IPS DF 4.7 (cell line): ENCODE data around the gene CEP170.
"Not testable (repeated sequence)": the region's sequence is repeated elsewhere in the genome, so short reads cannot be mapped to it uniquely, and the experiment has no call there.

ENCODE experiments used
- DNase-seq: peaks from one replicate; pipeline ENCODE4 v3.0.0-alpha.2; 2013; ENCODE audit warnings: low spot score; ENCODE audit errors: extremely low read depth

Gene CEP170

DNA sequence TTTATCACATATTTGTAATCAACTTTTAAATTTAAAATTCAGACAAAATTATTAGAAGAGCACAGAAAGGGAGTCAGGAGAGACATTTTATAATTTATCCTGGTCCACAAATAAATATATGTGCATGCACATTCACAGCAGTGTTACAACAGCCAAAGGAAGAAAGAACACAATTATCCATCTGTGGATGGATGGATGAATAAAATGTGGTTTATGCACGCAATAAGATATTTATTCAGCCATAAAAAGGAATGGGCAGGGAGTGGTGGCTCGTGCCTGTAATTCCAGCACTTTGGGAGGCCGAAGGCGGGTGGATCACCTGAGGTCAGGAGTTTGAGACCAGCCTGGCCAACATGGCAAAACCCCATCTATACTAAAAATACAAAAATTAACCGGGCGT, 77.3 kb downstream of the CEP170 start:
- not testable (repeated sequence) for DNase-seq

DNA sequence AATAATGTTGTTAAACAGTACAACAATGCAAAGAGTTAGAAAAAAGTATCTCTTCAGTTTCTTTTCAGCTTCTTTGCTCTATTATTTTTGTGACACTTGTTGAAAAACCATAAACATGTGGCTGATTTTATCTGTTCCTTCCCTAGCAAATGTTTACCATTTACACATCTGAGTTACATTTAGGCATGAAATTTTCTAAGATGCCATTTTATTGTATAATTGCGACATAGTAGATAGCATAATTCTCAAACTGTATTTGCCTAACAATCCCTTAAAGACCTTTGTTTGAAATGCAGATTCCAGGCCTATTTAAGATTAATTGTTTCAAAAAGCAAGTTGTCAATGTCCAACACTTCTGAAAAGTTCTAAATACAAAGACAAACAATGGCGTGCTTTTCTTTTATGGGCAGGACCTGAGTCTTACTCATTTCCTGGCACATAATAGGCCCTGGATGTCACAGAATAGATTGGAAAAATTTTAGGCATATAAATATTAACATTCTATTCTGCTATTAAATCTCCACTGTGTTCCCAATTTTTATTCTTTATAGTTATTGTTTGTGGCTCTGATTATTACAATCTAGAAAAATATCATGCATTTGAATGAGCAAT, 81.2 kb downstream of the CEP170 start:
- not testable (repeated sequence) for DNase-seq

- DNase-seq, result not testable (repeated sequence)
Measured at GRCh38 chr1:243164911-243165310, 90.2 kb downstream of the CEP170 start.

GRCh38 chr1:243150906-243151305, 104.2 kb downstream of the CEP170 start:
- DNase-seq, result not testable (repeated sequence)

- DNase-seq, result not testable (repeated sequence)
Measured at GRCh38 chr1:243149120-243149519, 106.0 kb downstream of the CEP170 start.

- not testable (repeated sequence) for DNase-seq
Measured at GRCh38 chr1:243147351-243147750, 107.7 kb downstream of the CEP170 start.

GRCh38 chr1:243140498-243140897, 114.6 kb downstream of the CEP170 start:
- not testable (repeated sequence) for DNase-seq

DNA sequence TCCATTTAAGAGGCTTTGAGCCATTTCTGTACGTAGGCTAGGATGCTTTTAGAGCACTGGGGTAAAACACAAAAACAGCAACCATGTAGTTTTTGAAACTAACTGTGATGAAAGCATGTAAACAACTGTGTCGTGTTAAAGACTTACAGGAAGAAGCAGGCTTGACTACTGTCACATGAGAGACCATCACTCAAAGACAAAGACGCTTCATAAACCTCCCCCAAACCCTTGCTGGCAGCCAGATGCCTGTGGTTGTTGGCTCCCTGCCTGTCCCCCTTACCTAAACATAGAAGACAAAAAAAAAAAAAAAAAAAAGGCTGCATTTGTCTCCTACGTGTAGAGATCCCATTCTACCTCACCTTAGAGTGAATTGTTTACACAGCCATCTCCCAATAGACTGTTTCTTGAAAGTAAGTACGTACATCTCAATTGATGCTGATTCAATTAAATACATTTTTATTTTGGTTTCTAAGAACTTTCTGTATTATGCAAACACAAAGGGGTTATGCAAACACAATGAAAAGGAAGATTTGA, 132.1 kb downstream of the CEP170 start:
- DNase-seq, result not testable (repeated sequence)

- DNase-seq, result not testable (repeated sequence)
Measured at GRCh38 chr1:243121939-243122338, 133.1 kb downstream of the CEP170 start.

DNA sequence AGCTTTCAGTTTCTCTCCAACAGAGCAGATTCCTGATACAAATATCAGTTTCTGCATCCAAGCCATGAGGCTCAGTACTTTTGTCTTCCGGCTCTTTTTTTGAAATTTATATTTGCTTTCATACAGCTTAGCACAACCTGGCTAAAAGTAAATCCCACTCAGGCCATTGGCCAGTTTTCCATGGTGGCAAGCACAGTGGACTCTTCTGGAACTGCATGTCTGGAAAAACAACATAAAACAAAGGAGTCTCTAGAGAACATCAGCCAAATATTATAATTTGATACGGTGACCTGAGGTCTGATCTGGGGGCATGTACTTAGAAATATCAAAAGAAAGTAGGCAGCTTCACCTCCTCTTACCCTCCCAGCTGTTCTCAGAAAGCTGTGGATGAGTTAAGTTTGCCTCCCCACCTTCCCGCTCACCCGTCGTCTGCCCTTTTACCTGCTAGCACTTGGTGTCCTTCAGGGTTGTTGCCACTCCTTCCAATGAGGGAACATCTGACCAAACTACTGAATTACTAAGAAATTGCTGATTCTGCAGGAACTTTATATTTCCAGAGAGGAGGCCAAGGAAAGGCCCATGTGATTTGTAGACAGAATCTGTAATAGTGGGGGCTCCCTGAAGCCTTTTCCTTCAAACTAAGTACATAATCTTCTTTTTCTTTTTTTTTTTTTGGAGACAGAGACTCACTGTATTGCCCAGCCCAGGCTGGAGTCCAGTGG, 136.3 kb downstream of the CEP170 start:
- DNase-seq, result not testable (repeated sequence)

DNA sequence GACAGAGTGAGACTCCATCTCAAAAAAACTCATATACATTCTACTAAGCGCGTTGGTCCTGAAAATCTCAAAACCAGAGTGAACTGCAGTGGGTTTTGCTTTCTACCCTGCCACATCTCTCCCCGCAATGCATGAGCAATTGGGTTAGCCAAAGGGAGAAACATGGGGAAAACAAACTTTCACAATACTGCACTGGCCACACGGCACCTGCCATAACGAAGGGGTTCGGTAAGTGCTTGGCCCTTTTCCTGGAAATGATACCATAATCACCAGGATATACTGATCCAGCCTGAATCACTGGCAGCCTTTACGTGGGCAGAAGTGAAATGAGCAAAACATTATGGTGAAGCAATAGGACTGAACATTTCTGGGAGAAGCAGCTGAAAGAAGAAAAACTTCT, 138.9 kb downstream of the CEP170 start:
- not testable (repeated sequence) for DNase-seq

GRCh38 chr1:243114769-243115168, 140.3 kb downstream of the CEP170 start:
- DNase-seq, result not testable (repeated sequence)

DNA sequence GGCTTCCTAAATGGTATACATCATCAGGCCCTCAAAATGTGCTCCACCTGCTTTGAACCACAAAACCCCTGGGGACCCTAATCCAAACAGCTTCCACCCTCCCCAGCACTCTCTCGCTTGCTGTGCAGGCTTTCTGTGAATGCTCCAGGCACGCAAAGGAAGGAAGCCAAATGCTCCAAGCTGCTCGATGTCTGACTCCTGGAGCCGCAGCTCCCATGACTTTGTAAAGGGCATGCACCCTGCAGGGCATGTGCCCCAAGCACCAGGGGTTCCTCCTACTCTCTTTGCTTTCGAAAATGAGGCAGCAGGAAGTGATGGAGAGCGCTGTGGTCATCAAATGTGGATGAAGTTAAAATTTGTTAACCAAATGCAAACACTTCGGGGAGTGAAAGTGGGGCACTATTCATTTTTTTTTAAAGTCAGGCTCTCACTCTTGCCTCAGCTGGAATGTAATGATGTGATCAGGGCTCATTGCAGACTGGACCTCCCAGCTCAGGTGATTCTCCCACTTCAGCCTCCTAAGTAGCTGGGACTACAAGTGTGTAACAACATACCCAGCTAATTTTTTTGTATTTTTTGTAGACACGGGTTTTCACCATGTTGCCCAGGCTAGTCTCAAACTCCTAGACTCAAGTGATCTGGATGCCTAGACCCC, 140.9 kb downstream of the CEP170 start:
- DNase-seq, result peak; percentile 7

DNA sequence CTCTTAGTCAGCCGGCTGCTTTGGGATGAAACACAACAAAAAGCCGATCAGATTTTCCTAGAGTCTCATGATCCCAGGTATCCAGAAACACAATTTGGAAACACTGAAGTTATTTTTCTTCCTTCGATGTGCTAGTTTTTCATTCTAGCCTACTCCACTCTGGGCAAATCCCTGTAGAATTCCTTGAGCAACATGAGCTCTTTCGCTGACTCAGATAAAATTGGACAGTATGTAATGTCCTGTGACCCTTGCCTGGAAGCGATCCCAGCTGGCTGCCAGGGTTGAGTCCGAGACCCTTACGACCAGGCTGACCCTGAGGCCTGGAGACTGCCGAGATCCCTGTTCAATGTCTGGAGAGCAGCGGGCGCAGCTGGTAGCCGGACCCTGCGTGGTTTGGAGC, 147.9 kb downstream of the CEP170 start:
- not testable (repeated sequence) for DNase-seq

DNA sequence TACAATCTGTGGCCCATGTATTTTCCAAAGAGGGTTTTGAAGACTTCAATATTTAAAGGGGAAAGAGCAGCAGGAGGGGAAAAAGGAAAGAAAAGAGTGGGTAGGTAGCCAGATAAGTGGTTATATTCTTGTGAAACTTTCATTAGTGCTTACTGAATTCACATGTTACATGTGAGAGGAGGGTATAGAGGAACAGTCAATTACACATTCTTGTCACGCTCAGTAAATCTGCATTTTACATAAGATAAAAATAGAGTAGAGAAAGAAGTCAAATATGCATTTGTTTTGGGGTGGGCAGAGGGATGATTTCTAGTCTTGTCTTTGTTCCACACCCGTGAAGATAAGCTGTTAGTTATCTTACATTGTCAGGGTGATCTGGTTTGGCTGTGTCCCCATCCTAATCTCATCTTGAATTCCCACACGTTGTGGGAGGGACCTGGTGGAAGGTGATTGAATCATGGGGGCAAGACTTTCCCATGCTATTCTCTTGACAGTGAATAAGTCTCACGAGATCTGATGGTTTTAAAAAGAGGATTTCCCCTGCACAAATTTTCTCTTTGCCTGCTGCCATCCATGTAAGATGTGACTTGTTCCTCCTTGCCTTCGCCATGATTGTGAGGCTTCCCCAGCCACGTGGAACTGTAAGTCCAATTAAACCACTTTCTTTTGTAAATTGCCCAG, 149.3 kb downstream of the CEP170 start:
- DNase-seq, result not testable (repeated sequence)

DNA sequence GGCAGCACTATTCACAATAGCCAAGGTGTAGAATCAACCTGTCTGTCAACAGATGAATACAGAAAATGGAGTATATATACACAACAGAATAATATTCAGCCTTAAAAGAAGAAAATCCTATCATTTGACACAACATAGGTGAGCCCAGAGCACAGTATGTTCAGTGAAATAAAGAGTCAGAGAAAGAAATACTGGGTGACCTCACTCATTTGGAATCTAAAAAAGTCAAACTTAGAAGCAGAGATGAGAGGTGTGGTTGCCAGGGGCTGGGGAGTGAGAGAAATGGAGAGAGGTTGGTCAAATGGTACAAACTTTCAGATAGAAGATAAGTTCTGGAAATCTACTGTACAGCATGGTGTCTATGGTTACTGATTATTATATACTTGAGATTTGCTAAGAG, 150.0 kb downstream of the CEP170 start:
- not testable (repeated sequence) for DNase-seq

GRCh38 chr1:243104452-243104851, 150.6 kb downstream of the CEP170 start:
- not testable (repeated sequence) for DNase-seq

GRCh38 chr1:243101551-243102050, 153.5 kb downstream of the CEP170 start:
- not testable (repeated sequence) for DNase-seq

DNA sequence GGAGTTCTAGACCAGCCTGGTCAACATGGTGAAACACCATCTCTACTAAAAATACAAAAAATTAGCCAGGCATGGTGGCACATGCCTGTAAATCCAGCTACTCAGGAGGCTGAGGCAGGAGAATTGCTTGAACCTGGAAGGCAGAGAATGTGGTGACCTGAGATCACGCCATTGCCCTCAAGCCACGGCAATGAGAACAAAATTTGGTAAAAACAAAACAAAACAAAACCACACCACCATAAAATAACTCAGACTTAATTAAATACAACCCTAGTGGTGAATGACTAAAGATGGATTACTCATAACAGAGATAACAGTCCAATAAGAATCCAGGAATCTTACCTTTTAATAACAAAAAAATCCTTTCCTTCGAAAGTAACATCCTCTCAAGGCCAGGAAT, 167.7 kb downstream of the CEP170 start:
- not testable (repeated sequence) for DNase-seq
